Lower leg skin (tissue), 4 donors: ENCODE results near the gene HAPLN1. TPM values are rescaled to one million over a fixed set of nuclear protein-coding genes. Genes with fewer than 3 reads are reported as not detected.

Source experiments
- DNase-seq, 2 donors: peaks; one replicate each; pipeline ENCODE4 v3.0.0-alpha.2; 2019; ENCODE audit warnings: low spot score in 2 of 2
- H3K4me3 ChIP-seq: fragments of 200-600 bp; sonication (generic); 2 replicates; pipeline ENCODE4 v1.5.1; 2017; ENCODE audit warnings: mild to moderate bottlenecking, low read depth; ENCODE audit not compliant: poor library complexity, severe bottlenecking
- CTCF ChIP-seq, 3 donors: fragments of 450-650 bp; IDR thresholded peaks; one replicate each; pipeline ENCODE4 v1.5.1; 2016; ENCODE audit warnings: antibody characterized with exemption in 3 of 3, mild to moderate bottlenecking in 3 of 3, moderate library complexity in 2 of 3
- POLR2A ChIP-seq, 2 donors: fragments of 450-650 bp; IDR thresholded peaks; one replicate each; pipeline ENCODE4 v1.6.1; 2016 to 2017; ENCODE audit warnings: antibody characterized with exemption in 2 of 2, mild to moderate bottlenecking in 1 of 2, moderate library complexity in 1 of 2
- WGBS, 2 donors: methylation state at CpG; one replicate each; pipeline ENCODE4 v1.1.5; 2018; 5-methylcytosine and 5-hydroxymethylcytosine counted together
- intact Hi-C: fragments of 100-400 bp; cut with DNase I; formaldehyde crosslinking; loops from one replicate; pipeline ENCODE4 v1.15.0; 2023; ENCODE audit warnings: low total_unique reads
- total RNA-seq, 4 donors: library from RNA; depleted of rRNA; stranded (reverse); fragments of >200 nt; gene quantifications; one replicate each; pipeline ENCODE4 v1.1.0, GENCODE V29; 2016

HAPLN1 gene
- total RNA-seq, 4 donors from 2014 or later, result 0.62 TPM; not detected in 3

GRCh38 chr5:83689881-83690280 lies 30.8 kb downstream of the HAPLN1 start:
- 69 to 76% methylated on average over 1 of the region's 1 CpG for WGBS, 2 donors
- intact Hi-C loops, result no loop called here
- no peak for DNase-seq
- no peak overlapping the region for H3K4me3 ChIP-seq
- TF ChIP-seq CTCF (IDR thresholded peaks at IDR 0.05), result no peak
- TF ChIP-seq POLR2A (IDR thresholded peaks at IDR 0.05), result no peak

GRCh38 chr5:83688281-83688680 lies 32.4 kb downstream of the HAPLN1 start:
- WGBS, 2 donors, result 46 to 49% methylated on average over 4 of the region's 4 CpGs
- intact Hi-C loops, result no loop called here

GRCh38 chr5:83687124-83687619 lies 33.5 kb downstream of the HAPLN1 start:
- WGBS, 2 donors, result 49 to 51% methylated on average over 2 of the region's 2 CpGs

More at GRCh38 chr5:83688281-83688680, 32.4 kb downstream of the HAPLN1 start:
- TF ChIP-seq POLR2A (IDR thresholded peaks at IDR 0.05), result no peak
- no peak overlapping the region for H3K4me3 ChIP-seq
- DNase-seq, result no peak

GRCh38 chr5:83686251-83686650 lies 34.4 kb downstream of the HAPLN1 start:
- no peak for TF ChIP-seq CTCF (IDR thresholded peaks at IDR 0.05)
- TF ChIP-seq POLR2A (IDR thresholded peaks at IDR 0.05), result no peak
- intact Hi-C loops, result no loop called here
- 54 to 60% methylated on average over 2 of the region's 2 CpGs for WGBS, 2 donors

More at GRCh38 chr5:83687124-83687619, 33.5 kb downstream of the HAPLN1 start:
- no peak for DNase-seq
- H3K4me3 ChIP-seq, result no peak overlapping the region
- intact Hi-C loops, result no loop called here
- TF ChIP-seq POLR2A (IDR thresholded peaks at IDR 0.05), result no peak
- no peak for TF ChIP-seq CTCF (IDR thresholded peaks at IDR 0.05)

GRCh38 chr5:83683836-83684235 lies 36.8 kb downstream of the HAPLN1 start:
- intact Hi-C loops, result no loop called here
- DNase-seq, result no peak
- H3K4me3 ChIP-seq, result no peak overlapping the region
- TF ChIP-seq POLR2A (IDR thresholded peaks at IDR 0.05) (no peak), CTCF (IDR thresholded peaks at IDR 0.05) (no peak)
- WGBS, 2 donors, result 63 to 74% methylated on average over 2 of the region's 2 CpGs

More at GRCh38 chr5:83686251-83686650, 34.4 kb downstream of the HAPLN1 start:
- no peak for DNase-seq
- no peak overlapping the region for H3K4me3 ChIP-seq

GRCh38 chr5:83672646-83673045 lies 48.0 kb downstream of the HAPLN1 start:
- DNase-seq, result no peak
- no peak overlapping the region for H3K4me3 ChIP-seq
- TF ChIP-seq CTCF (IDR thresholded peaks at IDR 0.05), result no peak
- TF ChIP-seq POLR2A (IDR thresholded peaks at IDR 0.05), result no peak
- intact Hi-C loops, result no loop called here
